ENCODE results near the gene TPX2.

- TF ChIP-seq POLR2A (IDR thresholded peaks at IDR 0.05) (no peak), CTCF (IDR thresholded peaks at IDR 0.05) (no peak)
Measured at GRCh38 chr20:31705191-31705590, 33.9 kb upstream of the TPX2 start.
